Endothelial cell of umbilical vein (primary cell): ENCODE results near the gene TMEM43. TPM values are rescaled to one million over a fixed set of nuclear protein-coding genes. Genes with fewer than 3 reads are reported as not detected.
A peak's percentile ranks its signal among the peaks of the same experiment; 100 is the strongest.

Source experiments
- BruUV-seq: library from RNA; stranded (reverse); fragments of 400-500 nt; replicated peaks from 2 replicates; lab custom pipeline; 2021; lab: Mats Ljungman, UMichigan
- CTCF ChIA-PET: fragments of 300-600, 350-600 bp; sonication (Branson Sonifier 250); formaldehyde crosslinking; loops from one replicate; lab custom pipeline; 2021; ENCODE audit warnings: antibody characterized with exemption, inconsistent platforms; lab: Charles Lee
- POLR2A ChIA-PET: fragments of 300-600, 350-600 bp; sonication (Branson Sonifier 250); formaldehyde crosslinking; loops from one replicate; lab custom pipeline; 2021; ENCODE audit warnings: antibody characterized with exemption, inconsistent platforms; lab: Charles Lee
- DNase-seq: peaks from one replicate; pipeline ENCODE4 v3.0.0-alpha.2; 2011; ENCODE audit warnings: low read depth, low spot score
- FAIRE-seq: peaks from 2 replicates; lab custom pipeline; 2011; peaks lifted over from hg19 to GRCh38; lab: Jason Lieb, UNC
- H2AFZ ChIP-seq: 2 replicates; pipeline ENCODE4 v1.6.0; 2012; ENCODE audit warnings: low read depth, low read length, control low read depth, inconsistent platforms
- H3K27ac ChIP-seq: 2 replicates; pipeline ENCODE4 v1.5.1; 2011; ENCODE audit warnings: low read depth, mild to moderate bottlenecking, control low read depth, low read length, moderate library complexity; ENCODE audit not compliant: insufficient read depth
- H3K27me3 ChIP-seq, 2 experiments: 2 replicates each; pipeline versions ENCODE4 v1.6.0 to v1.6.1; 2011; ENCODE audit warnings: low read length in 2 of 2, mixed read lengths in 1 of 2; ENCODE audit not compliant: control insufficient read depth in 2 of 2, insufficient read depth in 2 of 2
- H3K36me3 ChIP-seq, 2 experiments: 2 replicates in 1 of 2; 3 replicates in 1 of 2; pipeline ENCODE4 v1.5.1; 2011; ENCODE audit warnings: low read length in 2 of 2, mild to moderate bottlenecking in 1 of 2, moderate library complexity in 1 of 2; ENCODE audit not compliant: control insufficient read depth in 2 of 2, insufficient read depth in 2 of 2; ENCODE audit errors: extremely low read depth in 1 of 2
- H3K4me1 ChIP-seq: 3 replicates; pipeline ENCODE4 v1.5.1; 2011; ENCODE audit warnings: mild to moderate bottlenecking, low read length; ENCODE audit not compliant: control insufficient read depth, insufficient read depth; ENCODE audit errors: extremely low read depth
- H3K4me2 ChIP-seq: 2 replicates; pipeline ENCODE4 v1.6.1; 2011; ENCODE audit warnings: low read length, control low read depth, mixed read lengths; ENCODE audit not compliant: insufficient read depth
- H3K4me3 ChIP-seq, 3 experiments: fragments of 200-600 bp in 1 of 3; sonication (generic), shearing (Covaris generic) in 1 of 3; replicated peaks in 1 of 3; 2 replicates each; pipeline ENCODE4 v1.5.1; 2011 to 2016; ENCODE audit warnings: control low read depth in 3 of 3, low read length in 3 of 3, mild to moderate bottlenecking in 2 of 3, inconsistent platforms in 1 of 3, low read depth in 1 of 3, moderate library complexity in 1 of 3; ENCODE audit not compliant: insufficient read depth in 1 of 3
- H3K79me2 ChIP-seq: 2 replicates; pipeline ENCODE4 v1.6.0; 2012; ENCODE audit warnings: low read length, inconsistent platforms; ENCODE audit not compliant: control insufficient read depth, insufficient read depth
- H3K9ac ChIP-seq: replicated peaks from 2 replicates; pipeline ENCODE3; 2011; ENCODE audit warnings: low read length, control low read depth; ENCODE audit not compliant: insufficient read depth; ENCODE audit errors: extremely low read depth
- H3K9me1 ChIP-seq: replicated peaks from 3 replicates; pipeline ENCODE4 v1.6.0; 2011; ENCODE audit warnings: mild to moderate bottlenecking, low read length; ENCODE audit not compliant: control insufficient read depth, insufficient read depth; ENCODE audit errors: extremely low read depth
- H3K9me3 ChIP-seq: replicated peaks from 2 replicates; pipeline ENCODE4 v1.5.1; 2012; ENCODE audit warnings: low read length, inconsistent platforms; ENCODE audit not compliant: control insufficient read depth, insufficient read depth
- H4K20me1 ChIP-seq: replicated peaks from 2 replicates; pipeline ENCODE3; 2011; ENCODE audit warnings: mild to moderate bottlenecking, low read length; ENCODE audit not compliant: control insufficient read depth, insufficient read depth; ENCODE audit errors: extremely low read depth
- FOS ChIP-seq: IDR thresholded peaks from 2 replicates; pipeline ENCODE4 v1.6.1; 2011; ENCODE audit warnings: mild to moderate bottlenecking, low read length, moderate library complexity, borderline replicate concordance; ENCODE audit not compliant: insufficient read depth
- JUN ChIP-seq: IDR thresholded peaks from 2 replicates; pipeline ENCODE4 v1.6.1; 2011; ENCODE audit warnings: borderline replicate concordance, low read depth; ENCODE audit not compliant: insufficient read length, insufficient read depth
- MYC ChIP-seq: IDR thresholded peaks from one replicate; pipeline ENCODE4 v1.6.1; 2011; ENCODE audit warnings: mild to moderate bottlenecking, low read depth, low read length
- POLR2A ChIP-seq: IDR thresholded peaks from 2 replicates; pipeline ENCODE4 v1.6.1; 2012; ENCODE audit warnings: low read depth, mild to moderate bottlenecking, control low read depth, low read length
- POLR2AphosphoS5 ChIP-seq: IDR thresholded peaks from 2 replicates; pipeline ENCODE4 v1.6.1; 2012; ENCODE audit warnings: low read depth, mild to moderate bottlenecking, control low read depth, low read length, moderate library complexity; ENCODE audit not compliant: insufficient read depth
- dilution Hi-C: fragments of 300-500 bp; cut with MboI; formaldehyde crosslinking; loops from one replicate; pipeline ENCODE4 v1.15.0; 2019; ENCODE audit warnings: low sequenced_read_pairs; ENCODE audit not compliant: extremely low pct_ligation_motif_present
- intact Hi-C: fragments of 100-400 bp; cut with micrococcal nuclease; formaldehyde crosslinking; loops from one replicate; pipeline ENCODE4 v1.10.0; 2022
- polyA plus RNA-seq, 4 experiments: library from polyadenylated mRNA; depleted of rRNA in 3 of 4; stranded (reverse) in 3 of 4; unstranded in 1 of 4; fragments of >200 nt; gene quantifications; 2 replicates each; pipeline versions ENCODE4 v1.2.1 to v1.2.3, GENCODE V29; 2011 to 2012; ENCODE audit warnings: missing spikeins in 1 of 4
- total RNA-seq: library from RNA; stranded (reverse); gene quantifications from 2 replicates; pipeline ENCODE4 v1.2.3, GENCODE V29; 2021
- TF ChIP-seq, protein P1 (sequence below): IDR thresholded peaks from 2 replicates; pipeline ENCODE4 v1.6.1; 2011; ENCODE audit not compliant: insufficient read depth, insufficient read length

Gene TMEM43
- total and polyA plus RNA-seq, 2 donors (not counting 3 experiments of a cell fraction or from before 2014, with no cell fraction given): 80.6 to 119 TPM

DNA sequence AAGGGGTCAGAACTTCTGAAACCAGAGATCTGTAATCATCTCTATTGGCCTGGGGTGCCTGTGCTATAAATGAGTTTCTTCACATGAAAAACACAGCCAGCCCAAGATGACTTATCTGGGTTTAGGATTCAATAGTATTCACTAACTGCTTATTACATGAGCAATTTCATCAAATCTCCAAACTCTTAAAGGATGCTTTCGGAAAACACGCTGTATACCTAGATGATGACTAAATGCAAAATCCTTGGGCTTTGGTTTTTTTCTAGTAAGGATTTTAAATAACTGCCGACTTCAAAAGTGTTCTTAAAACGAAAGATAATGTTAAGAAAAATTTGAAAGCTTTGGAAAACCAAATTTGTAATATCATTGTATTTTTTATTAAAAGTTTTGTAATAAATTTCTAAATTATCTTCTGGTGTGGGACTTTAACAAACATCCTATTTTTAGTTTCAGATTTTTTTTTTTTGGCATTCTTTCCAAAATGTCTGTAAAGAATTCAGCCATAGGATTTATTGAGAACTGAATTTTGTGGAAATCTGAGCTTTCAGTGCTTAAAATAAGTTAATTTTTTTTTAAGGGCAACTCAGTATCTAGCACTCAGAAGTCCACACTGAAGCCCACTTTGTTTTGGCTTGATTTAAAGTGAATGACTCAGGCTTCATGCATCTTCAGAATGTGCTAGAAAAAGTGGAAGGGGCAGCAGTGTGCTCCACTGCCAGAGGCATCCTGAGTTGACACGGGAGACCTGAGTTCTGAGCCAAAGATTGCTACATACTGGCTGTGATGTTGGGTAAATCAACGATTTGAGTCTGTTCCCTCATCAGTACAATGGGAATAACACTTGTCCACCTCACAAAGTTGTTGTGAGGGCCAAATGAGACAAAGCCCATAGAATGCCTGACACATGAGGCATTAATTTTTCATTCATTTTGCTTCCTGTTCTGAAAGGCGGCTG, 18.7 kb downstream of the TMEM43 start:
- intact Hi-C loops: loop anchor here (1.0 to 10.0 kb wide), 7 partner anchors 18 to 1919 kb away; partner anchors contain the start of genes LSM3, NR2C2, SLC6A6 and TMEM43
- DNase-seq: peak; percentile 90
- Histone ChIP-seq H3K4me2 (peak overlapping the region; percentile 88), H3K9ac (peak overlapping the region; percentile 93), H3K9me1 (no peaks in the 10 kb centered on the region), H3K27me3 (no peaks in the 10 kb centered on the region), H2AFZ (no peak overlapping the region), H3K4me3 (peak overlapping the region in 1 of 3 experiments; percentile 18), H4K20me1 (no peaks in the 10 kb centered on the region), H3K4me1 (peaks cover 41% of the 10 kb centered on the region), H3K9me3 (no peaks in the 10 kb centered on the region), H3K27ac (peak overlapping the region; percentile 100), H3K36me3 (peaks cover 0 to 22% of the 10 kb centered on the region in 2 experiments), H3K79me2 (no peaks in the 10 kb centered on the region)
- dilution Hi-C loops: no loop called here
- ChIA-PET CTCF (interaction anchor here (0.8 to 4.9 kb wide), 5 partner anchors 10 to 247 kb away, joined by 3 to 30 read pairs (median 6); partner anchors contain the start of genes CHCHD4, LSM3, TMEM43 and XPC), POLR2A (interaction anchor here (1.1 to 2.9 kb wide), 4 partner anchors 18 to 35 kb away, joined by 4 to 30 read pairs (median 12); partner anchors contain the start of genes CHCHD4, LSM3, TMEM43 and XPC)
- FAIRE-seq: no peak
- BruUV-seq: no TSS peak
- peak; percentile 56 for TF ChIP-seq JUN
- TF ChIP-seq FOS: peak; percentile 64
- TF ChIP-seq POLR2A: no peak
- TF ChIP-seq POLR2AphosphoS5: peak; percentile 46
- TF ChIP-seq MYC: no peak
- TF ChIP-seq, protein P1, sequence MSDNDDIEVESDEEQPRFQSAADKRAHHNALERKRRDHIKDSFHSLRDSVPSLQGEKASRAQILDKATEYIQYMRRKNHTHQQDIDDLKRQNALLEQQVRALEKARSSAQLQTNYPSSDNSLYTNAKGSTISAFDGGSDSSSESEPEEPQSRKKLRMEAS: no peak
